GM12891 (cell line): Measurements from ENCODE around the gene LAMA2.

Experiments used
- DNase-seq: peaks from one replicate; pipeline ENCODE4 v3.0.0; 2011; ENCODE audit warnings: low spot score; ENCODE audit not compliant: insufficient read length
- FAIRE-seq: peaks from 2 replicates; lab custom pipeline; 2011; peaks lifted over from hg19 to GRCh38; lab: Jason Lieb, UNC
- PAX5 ChIP-seq: IDR thresholded peaks from 2 replicates; pipeline ENCODE4 v1.6.1; 2011; ENCODE audit warnings: low read length, moderate library complexity, mild to moderate bottlenecking; ENCODE audit not compliant: insufficient read depth, severe bottlenecking
- POLR2A ChIP-seq: IDR thresholded peaks from 2 replicates; pipeline ENCODE4 v1.6.1; 2011; ENCODE audit warnings: low read depth, low read length, control low read depth
- POLR2AphosphoS5 ChIP-seq: IDR thresholded peaks from 2 replicates; pipeline ENCODE4 v1.6.1; 2011; ENCODE audit warnings: low read depth, low read length, control low read depth
- POU2F2 ChIP-seq: IDR thresholded peaks from 2 replicates; pipeline ENCODE4 v1.6.1; 2011; ENCODE audit warnings: low read depth, mild to moderate bottlenecking, control low read depth, low read length, moderate library complexity
- SPI1 ChIP-seq: IDR thresholded peaks from 2 replicates; pipeline ENCODE4 v1.6.1; 2011; ENCODE audit warnings: low read depth, low read length, control low read depth
- TAF1 ChIP-seq: IDR thresholded peaks from 2 replicates; pipeline ENCODE4 v1.6.1; 2011; ENCODE audit warnings: low read depth, low read length, control low read depth

LAMA2 gene

GRCh38 chr6:129089357-129089756 is 206.4 kb downstream of the LAMA2 start:
- DNase-seq (no peak), FAIRE-seq (no peak)
- no peak for TF ChIP-seq POLR2AphosphoS5
- TF ChIP-seq POU2F2: no peak

- FAIRE-seq (no peak), DNase-seq (no peak)
- TF ChIP-seq POU2F2 (no peak), POLR2A (no peak), PAX5 (no peak), SPI1 (no peak), POLR2AphosphoS5 (no peak), TAF1 (no peak)
Measured at GRCh38 chr6:129094147-129094546, 211.2 kb downstream of the LAMA2 start.

GRCh38 chr6:129096651-129097290 is 213.8 kb downstream of the LAMA2 start:
- FAIRE-seq (no peak), DNase-seq (no peak)
- TF ChIP-seq POU2F2 (no peak), POLR2AphosphoS5 (no peak), POLR2A (no peak), PAX5 (no peak), SPI1 (no peak), TAF1 (no peak)

GRCh38 chr6:129098061-129098553 is 215.2 kb downstream of the LAMA2 start:
- DNase-seq: no peak
- TF ChIP-seq POLR2A: no peak
- no peak for TF ChIP-seq SPI1
- no peak for TF ChIP-seq PAX5
- TF ChIP-seq TAF1: no peak
- TF ChIP-seq POU2F2: no peak
- TF ChIP-seq POLR2AphosphoS5: no peak
- no peak for FAIRE-seq

- FAIRE-seq (no peak), DNase-seq (no peak)
- TF ChIP-seq POLR2AphosphoS5 (no peak), PAX5 (no peak), TAF1 (no peak), POLR2A (no peak), SPI1 (no peak), POU2F2 (no peak)
Measured at GRCh38 chr6:129099696-129100095, 216.8 kb downstream of the LAMA2 start.

GRCh38 chr6:129100164-129100563 is 217.2 kb downstream of the LAMA2 start:
- no peak for TF ChIP-seq POU2F2
- no peak for TF ChIP-seq POLR2AphosphoS5
- TF ChIP-seq TAF1: no peak
- TF ChIP-seq PAX5: no peak
- no peak for TF ChIP-seq POLR2A
- TF ChIP-seq SPI1: no peak
- DNase-seq (no peak), FAIRE-seq (no peak)

- DNase-seq (no peak), FAIRE-seq (no peak)
- TF ChIP-seq SPI1 (no peak), TAF1 (no peak), POU2F2 (no peak), POLR2AphosphoS5 (no peak), POLR2A (no peak), PAX5 (no peak)
Measured at GRCh38 chr6:129102741-129103140, 219.8 kb downstream of the LAMA2 start.

GRCh38 chr6:129104131-129104530 is 221.2 kb downstream of the LAMA2 start:
- DNase-seq (no peak), FAIRE-seq (no peak)
- TF ChIP-seq POU2F2: no peak
- no peak for TF ChIP-seq POLR2A
- no peak for TF ChIP-seq TAF1
- no peak for TF ChIP-seq POLR2AphosphoS5
- no peak for TF ChIP-seq SPI1
- TF ChIP-seq PAX5: no peak

GRCh38 chr6:129104560-129104959 is 221.6 kb downstream of the LAMA2 start:
- TF ChIP-seq POLR2A: no peak
- no peak for TF ChIP-seq TAF1
- TF ChIP-seq POLR2AphosphoS5: no peak
- no peak for TF ChIP-seq POU2F2
- no peak for TF ChIP-seq PAX5
- TF ChIP-seq SPI1: no peak
- no peak for DNase-seq
- FAIRE-seq: no peak

GRCh38 chr6:129105035-129105434 is 222.1 kb downstream of the LAMA2 start:
- DNase-seq (no peak), FAIRE-seq (no peak)
- TF ChIP-seq SPI1 (no peak), PAX5 (no peak), POLR2AphosphoS5 (no peak), POU2F2 (no peak), POLR2A (no peak), TAF1 (no peak)
